Measurements from ENCODE around the gene TOM1L2.
"Not testable (repeated sequence)": the region's sequence is repeated elsewhere in the genome, so short reads cannot be mapped to it uniquely, and the experiment has no call there.

Gene TOM1L2

GRCh38 chr17:18006495-18007239 lies 34.5 kb upstream of the TOM1L2 start:
- H3K36me3 ChIP-seq (ENCODE audit: insufficient read depth, low read length) = peaks cover 2% of the 10 kb centered on the region
- no peak overlapping the region for H3K4me3 ChIP-seq (ENCODE audit: low read length)
- H2AFZ ChIP-seq (ENCODE audit: low read depth, low read length) = no peak overlapping the region
- no peaks in the 10 kb centered on the region for H3K4me1 ChIP-seq (ENCODE audit: insufficient read depth, low read length)
- H3K27me3 ChIP-seq (ENCODE audit: insufficient read depth, low read length) = no peaks in the 10 kb centered on the region
- peaks cover 7% of the 10 kb centered on the region for H3K9me3 ChIP-seq (ENCODE audit: low read length)

- Histone ChIP-seq H3K36me3 (ENCODE audit: insufficient read depth, low read length) (no peaks in the 10 kb centered on the region), H2AFZ (ENCODE audit: low read depth, low read length) (no peak overlapping the region), H3K4me1 (ENCODE audit: insufficient read depth, low read length) (no peaks in the 10 kb centered on the region), H3K4me3 (ENCODE audit: low read length) (no peak overlapping the region), H3K9me3 (ENCODE audit: low read length) (peaks cover 2% of the 10 kb centered on the region), H3K27me3 (ENCODE audit: insufficient read depth, low read length) (no peaks in the 10 kb centered on the region)
These were observed 33.3 kb upstream of the TOM1L2 start for GRCh38 chr17:18005496-18005895.

- H3K4me1 ChIP-seq (ENCODE audit: insufficient read depth, low read length) = peaks cover 3% of the 10 kb centered on the region
- no peaks in the 10 kb centered on the region for H3K27me3 ChIP-seq (ENCODE audit: insufficient read depth, low read length)
- no peaks in the 10 kb centered on the region for H3K9me3 ChIP-seq (ENCODE audit: low read length)
- H3K4me3 ChIP-seq (ENCODE audit: low read length) = no peak overlapping the region
- H2AFZ ChIP-seq (ENCODE audit: low read depth, low read length) = no peak overlapping the region
- H3K36me3 ChIP-seq (ENCODE audit: insufficient read depth, low read length) = no peaks in the 10 kb centered on the region
These were observed 32.7 kb upstream of the TOM1L2 start for GRCh38 chr17:18004884-18005305.

GRCh38 chr17:18004345-18004744 lies 32.1 kb upstream of the TOM1L2 start:
- no peaks in the 10 kb centered on the region for H3K9me3 ChIP-seq (ENCODE audit: low read length)
- no peaks in the 10 kb centered on the region for H3K27me3 ChIP-seq (ENCODE audit: insufficient read depth, low read length)
- peaks cover 3% of the 10 kb centered on the region for H3K4me1 ChIP-seq (ENCODE audit: insufficient read depth, low read length)
- H3K4me3 ChIP-seq (ENCODE audit: low read length) = no peak overlapping the region
- no peak overlapping the region for H2AFZ ChIP-seq (ENCODE audit: low read depth, low read length)
- no peaks in the 10 kb centered on the region for H3K36me3 ChIP-seq (ENCODE audit: insufficient read depth, low read length)

GRCh38 chr17:18002171-18002570 lies 30.0 kb upstream of the TOM1L2 start:
- Histone ChIP-seq H3K4me1 (ENCODE audit: insufficient read depth, low read length) (peaks cover 3% of the 10 kb centered on the region), H3K4me3 (ENCODE audit: low read length) (no peak overlapping the region), H3K27me3 (ENCODE audit: insufficient read depth, low read length) (no peaks in the 10 kb centered on the region), H3K9me3 (ENCODE audit: low read length) (no peaks in the 10 kb centered on the region), H2AFZ (ENCODE audit: low read depth, low read length) (no peak overlapping the region), H3K36me3 (ENCODE audit: insufficient read depth, low read length) (no peaks in the 10 kb centered on the region)

- Histone ChIP-seq H3K27me3 (ENCODE audit: insufficient read depth, low read length) (no peaks in the 10 kb centered on the region), H3K9me3 (ENCODE audit: low read length) (no peaks in the 10 kb centered on the region), H3K4me3 (ENCODE audit: low read length) (no peak overlapping the region), H3K36me3 (ENCODE audit: insufficient read depth, low read length) (no peaks in the 10 kb centered on the region), H3K4me1 (ENCODE audit: insufficient read depth, low read length) (peaks cover 3% of the 10 kb centered on the region), H2AFZ (ENCODE audit: low read depth, low read length) (no peak overlapping the region)
These were observed 27.8 kb upstream of the TOM1L2 start for GRCh38 chr17:18000030-18000408.

- Histone ChIP-seq H3K27me3 (ENCODE audit: insufficient read depth, low read length) (no peaks in the 10 kb centered on the region), H3K4me3 (ENCODE audit: low read length) (no peak overlapping the region), H3K36me3 (ENCODE audit: insufficient read depth, low read length) (no peaks in the 10 kb centered on the region), H3K9me3 (ENCODE audit: low read length) (no peaks in the 10 kb centered on the region), H3K4me1 (ENCODE audit: insufficient read depth, low read length) (peaks cover 7% of the 10 kb centered on the region), H2AFZ (ENCODE audit: low read depth, low read length) (no peak overlapping the region)
These were observed 27.3 kb upstream of the TOM1L2 start for GRCh38 chr17:17999364-18000029.

GRCh38 chr17:17998934-17999333 lies 26.7 kb upstream of the TOM1L2 start:
- Histone ChIP-seq H3K4me1 (ENCODE audit: insufficient read depth, low read length) (peaks cover 8% of the 10 kb centered on the region), H3K36me3 (ENCODE audit: insufficient read depth, low read length) (no peaks in the 10 kb centered on the region), H2AFZ (ENCODE audit: low read depth, low read length) (no peak overlapping the region), H3K27me3 (ENCODE audit: insufficient read depth, low read length) (no peaks in the 10 kb centered on the region), H3K9me3 (ENCODE audit: low read length) (no peaks in the 10 kb centered on the region), H3K4me3 (ENCODE audit: low read length) (no peak overlapping the region)

GRCh38 chr17:17995887-17996286 lies 23.7 kb upstream of the TOM1L2 start:
- H3K36me3 ChIP-seq (ENCODE audit: insufficient read depth, low read length); H2AFZ ChIP-seq (ENCODE audit: low read depth, low read length); H3K4me1 ChIP-seq (ENCODE audit: insufficient read depth, low read length); H3K9me3 ChIP-seq (ENCODE audit: low read length); H3K27me3 ChIP-seq (ENCODE audit: insufficient read depth, low read length); H3K4me3 ChIP-seq (ENCODE audit: low read length): not testable (repeated sequence)

- H3K36me3 ChIP-seq (ENCODE audit: insufficient read depth, low read length) = no peaks in the 10 kb centered on the region
These were observed 22.3 kb upstream of the TOM1L2 start for GRCh38 chr17:17994271-17995069.

GRCh38 chr17:17993852-17994251 lies 21.7 kb upstream of the TOM1L2 start:
- no peaks in the 10 kb centered on the region for H3K9me3 ChIP-seq (ENCODE audit: low read length)
- peaks cover 5% of the 10 kb centered on the region for H3K4me1 ChIP-seq (ENCODE audit: insufficient read depth, low read length)
- H3K36me3 ChIP-seq (ENCODE audit: insufficient read depth, low read length) = no peaks in the 10 kb centered on the region
- no peak overlapping the region for H2AFZ ChIP-seq (ENCODE audit: low read depth, low read length)
- no peaks in the 10 kb centered on the region for H3K27me3 ChIP-seq (ENCODE audit: insufficient read depth, low read length)
- no peak overlapping the region for H3K4me3 ChIP-seq (ENCODE audit: low read length)

More at GRCh38 chr17:17994271-17995069, 22.3 kb upstream of the TOM1L2 start:
- H3K27me3 ChIP-seq (ENCODE audit: insufficient read depth, low read length) = no peaks in the 10 kb centered on the region
- peaks cover 5% of the 10 kb centered on the region for H3K4me1 ChIP-seq (ENCODE audit: insufficient read depth, low read length)
- no peaks in the 10 kb centered on the region for H3K9me3 ChIP-seq (ENCODE audit: low read length)
- H3K4me3 ChIP-seq (ENCODE audit: low read length) = no peak overlapping the region
- H2AFZ ChIP-seq (ENCODE audit: low read depth, low read length) = no peak overlapping the region

GRCh38 chr17:17993366-17993765 lies 21.2 kb upstream of the TOM1L2 start:
- Histone ChIP-seq H3K27me3 (ENCODE audit: insufficient read depth, low read length) (no peaks in the 10 kb centered on the region), H3K36me3 (ENCODE audit: insufficient read depth, low read length) (no peaks in the 10 kb centered on the region), H3K9me3 (ENCODE audit: low read length) (no peaks in the 10 kb centered on the region), H2AFZ (ENCODE audit: low read depth, low read length) (no peak overlapping the region), H3K4me3 (ENCODE audit: low read length) (no peak overlapping the region), H3K4me1 (ENCODE audit: insufficient read depth, low read length) (peaks cover 5% of the 10 kb centered on the region)

GRCh38 chr17:17990282-17990681 lies 18.1 kb upstream of the TOM1L2 start:
- no peak overlapping the region for H3K4me3 ChIP-seq (ENCODE audit: low read length)
- no peaks in the 10 kb centered on the region for H3K36me3 ChIP-seq (ENCODE audit: insufficient read depth, low read length)
- H3K9me3 ChIP-seq (ENCODE audit: low read length) = no peaks in the 10 kb centered on the region
- H3K27me3 ChIP-seq (ENCODE audit: insufficient read depth, low read length) = no peaks in the 10 kb centered on the region
- peaks cover 5% of the 10 kb centered on the region for H3K4me1 ChIP-seq (ENCODE audit: insufficient read depth, low read length)
- no peak overlapping the region for H2AFZ ChIP-seq (ENCODE audit: low read depth, low read length)

All from neuron (in vitro differentiated cells).